ENCODE measurements around the gene LRTM2.

Gene LRTM2

DNA sequence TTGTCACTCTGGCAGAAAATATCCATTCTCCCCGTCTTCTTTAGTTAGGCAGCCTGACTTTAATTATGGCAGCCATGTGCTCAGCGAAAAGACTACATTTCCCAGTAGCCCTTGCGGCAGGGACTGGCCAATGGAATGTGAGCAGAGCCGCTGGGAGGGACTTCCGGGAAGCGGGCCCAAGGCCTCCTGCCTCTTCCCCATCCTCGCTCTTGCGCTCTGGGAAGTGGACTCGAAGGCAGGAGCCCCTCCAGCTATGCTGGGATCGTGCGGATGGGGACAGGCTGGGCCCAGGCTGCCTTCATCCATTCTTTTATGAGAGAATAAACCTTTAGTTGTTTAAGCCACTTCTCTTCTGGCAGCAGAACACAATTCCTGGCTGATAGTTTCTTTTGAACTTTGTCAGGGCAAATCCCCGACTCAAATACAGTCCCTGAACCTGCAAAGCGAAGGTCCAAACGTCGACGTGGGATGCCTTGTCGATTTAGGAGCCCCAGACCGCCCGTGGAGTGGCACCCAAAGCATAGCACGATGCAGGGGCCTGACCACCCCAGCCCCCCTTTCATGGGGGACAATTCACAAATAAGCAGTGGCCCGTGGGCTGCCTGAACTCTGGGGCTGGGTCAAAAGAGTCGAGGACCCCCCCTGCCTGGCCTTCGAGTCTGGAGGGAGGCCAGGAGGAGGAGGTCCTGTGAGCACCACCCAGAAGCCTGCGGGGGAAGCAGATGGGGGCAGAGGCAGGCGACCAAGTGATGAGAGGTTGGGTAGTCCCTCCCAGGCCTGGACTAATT, 15.6 kb upstream of the LRTM2 start:
- TF ChIP-seq, protein P1, sequence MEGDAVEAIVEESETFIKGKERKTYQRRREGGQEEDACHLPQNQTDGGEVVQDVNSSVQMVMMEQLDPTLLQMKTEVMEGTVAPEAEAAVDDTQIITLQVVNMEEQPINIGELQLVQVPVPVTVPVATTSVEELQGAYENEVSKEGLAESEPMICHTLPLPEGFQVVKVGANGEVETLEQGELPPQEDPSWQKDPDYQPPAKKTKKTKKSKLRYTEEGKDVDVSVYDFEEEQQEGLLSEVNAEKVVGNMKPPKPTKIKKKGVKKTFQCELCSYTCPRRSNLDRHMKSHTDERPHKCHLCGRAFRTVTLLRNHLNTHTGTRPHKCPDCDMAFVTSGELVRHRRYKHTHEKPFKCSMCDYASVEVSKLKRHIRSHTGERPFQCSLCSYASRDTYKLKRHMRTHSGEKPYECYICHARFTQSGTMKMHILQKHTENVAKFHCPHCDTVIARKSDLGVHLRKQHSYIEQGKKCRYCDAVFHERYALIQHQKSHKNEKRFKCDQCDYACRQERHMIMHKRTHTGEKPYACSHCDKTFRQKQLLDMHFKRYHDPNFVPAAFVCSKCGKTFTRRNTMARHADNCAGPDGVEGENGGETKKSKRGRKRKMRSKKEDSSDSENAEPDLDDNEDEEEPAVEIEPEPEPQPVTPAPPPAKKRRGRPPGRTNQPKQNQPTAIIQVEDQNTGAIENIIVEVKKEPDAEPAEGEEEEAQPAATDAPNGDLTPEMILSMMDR (IDR thresholded peaks at IDR 0.05) = no peak
- peaks cover 4 to 6% of the 10 kb centered on the region in 2 experiments for H3K4me1 ChIP-seq (ENCODE audit: control insufficient read depth in 1 of 2, insufficient read depth in 1 of 2, low read depth in 1 of 2, low read length in 1 of 2)
- H3K4me3 ChIP-seq (ENCODE audit: low read depth in 1 of 2, low read length in 1 of 2) = peak overlapping the region; percentile 13 to 24
- peak overlapping the region; percentile 51 for H3K27ac ChIP-seq
- H3K36me3 ChIP-seq = no peaks in the 10 kb centered on the region
- no peaks in the 10 kb centered on the region for H3K9me3 ChIP-seq
- H3K27me3 ChIP-seq = no peaks in the 10 kb centered on the region

DNA sequence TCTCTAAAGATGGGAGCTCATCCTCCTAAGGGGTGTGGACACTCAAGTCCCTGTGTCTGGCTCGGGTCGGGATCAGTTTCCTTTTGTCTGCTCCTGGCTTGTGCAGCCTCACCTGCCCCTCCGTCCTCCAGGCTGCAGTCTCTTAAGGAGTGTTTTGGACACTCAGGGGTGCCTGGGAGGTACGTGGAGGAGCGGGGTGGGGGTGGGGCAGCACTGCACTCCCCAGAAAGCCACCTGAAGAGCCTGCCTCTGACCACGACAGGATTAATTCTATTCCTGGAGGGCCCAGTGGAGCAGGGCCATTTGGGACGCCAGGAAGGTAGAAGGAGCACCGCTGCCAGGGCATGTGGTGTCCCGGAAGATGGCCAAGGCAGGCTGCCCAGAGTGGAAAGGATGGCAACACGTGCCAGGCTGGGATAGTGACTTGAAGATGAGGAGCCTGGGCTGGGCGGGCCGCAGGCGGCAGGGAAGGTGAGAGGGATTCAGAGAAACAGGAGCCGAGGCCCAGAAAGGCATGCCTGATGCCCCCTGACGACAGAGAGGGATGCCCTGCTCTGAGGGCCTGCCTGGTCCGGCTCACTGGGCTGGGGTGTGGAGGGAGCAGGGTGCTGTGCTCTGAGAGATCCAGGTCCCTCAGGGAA, 14.8 kb upstream of the LRTM2 start:
- TF ChIP-seq, protein P1 (IDR thresholded peaks at IDR 0.05) = no peak
- Histone ChIP-seq H3K4me1 (ENCODE audit: control insufficient read depth in 1 of 2, insufficient read depth in 1 of 2, low read depth in 1 of 2, low read length in 1 of 2) (peaks cover 4 to 6% of the 10 kb centered on the region in 2 experiments), H3K27ac (no peak overlapping the region), H3K36me3 (no peaks in the 10 kb centered on the region), H3K4me3 (ENCODE audit: low read depth in 1 of 2, low read length in 1 of 2) (no peak overlapping the region), H3K27me3 (no peaks in the 10 kb centered on the region), H3K9me3 (no peaks in the 10 kb centered on the region)

DNA sequence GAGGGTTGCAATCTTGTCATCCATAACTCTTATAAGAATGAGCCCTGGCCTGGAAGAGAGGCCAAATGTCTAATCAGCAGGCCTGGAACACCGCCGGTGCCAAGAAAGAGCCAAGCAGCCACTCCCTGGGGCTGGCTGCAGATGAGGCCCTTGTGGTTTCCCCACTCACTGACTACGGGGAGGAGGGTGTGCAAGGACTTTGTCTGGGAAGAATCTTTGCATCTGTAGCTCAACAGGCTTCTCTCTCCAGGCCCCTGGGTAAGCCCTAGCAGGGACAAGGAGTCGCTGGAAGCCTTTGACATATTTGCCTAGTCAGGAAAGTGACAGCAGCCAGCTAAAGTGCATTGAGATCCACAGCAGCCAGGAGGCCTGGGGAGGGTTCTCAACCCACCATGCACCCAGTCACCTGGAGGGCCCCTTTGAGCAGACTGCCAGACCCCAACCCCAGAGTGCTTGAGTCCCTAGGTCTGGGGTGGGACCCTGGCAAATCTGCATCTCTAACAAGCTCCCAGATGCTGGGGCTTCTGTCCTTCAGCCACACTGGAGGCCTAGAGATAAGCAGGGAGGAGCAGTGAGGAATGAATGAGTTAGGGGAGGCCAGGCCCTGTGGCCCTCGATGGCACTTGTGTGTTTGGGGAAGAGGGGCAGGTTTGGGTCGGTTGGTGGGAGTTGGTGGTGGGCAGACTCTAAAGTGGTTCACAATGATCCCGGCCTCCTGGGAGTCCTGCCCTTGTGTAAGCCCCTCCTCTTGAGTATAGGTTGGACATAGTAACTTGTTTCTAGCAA, 13.9 kb upstream of the LRTM2 start:
- Histone ChIP-seq H3K4me1 (ENCODE audit: control insufficient read depth in 1 of 2, insufficient read depth in 1 of 2, low read depth in 1 of 2, low read length in 1 of 2) (peaks cover 11 to 12% of the 10 kb centered on the region in 2 experiments), H3K36me3 (no peaks in the 10 kb centered on the region), H3K9me3 (no peaks in the 10 kb centered on the region), H3K4me3 (ENCODE audit: low read depth in 1 of 2, low read length in 1 of 2) (no peak overlapping the region), H3K27ac (no peak overlapping the region), H3K27me3 (no peaks in the 10 kb centered on the region)
- TF ChIP-seq, protein P1 (IDR thresholded peaks at IDR 0.05) = no peak

DNA sequence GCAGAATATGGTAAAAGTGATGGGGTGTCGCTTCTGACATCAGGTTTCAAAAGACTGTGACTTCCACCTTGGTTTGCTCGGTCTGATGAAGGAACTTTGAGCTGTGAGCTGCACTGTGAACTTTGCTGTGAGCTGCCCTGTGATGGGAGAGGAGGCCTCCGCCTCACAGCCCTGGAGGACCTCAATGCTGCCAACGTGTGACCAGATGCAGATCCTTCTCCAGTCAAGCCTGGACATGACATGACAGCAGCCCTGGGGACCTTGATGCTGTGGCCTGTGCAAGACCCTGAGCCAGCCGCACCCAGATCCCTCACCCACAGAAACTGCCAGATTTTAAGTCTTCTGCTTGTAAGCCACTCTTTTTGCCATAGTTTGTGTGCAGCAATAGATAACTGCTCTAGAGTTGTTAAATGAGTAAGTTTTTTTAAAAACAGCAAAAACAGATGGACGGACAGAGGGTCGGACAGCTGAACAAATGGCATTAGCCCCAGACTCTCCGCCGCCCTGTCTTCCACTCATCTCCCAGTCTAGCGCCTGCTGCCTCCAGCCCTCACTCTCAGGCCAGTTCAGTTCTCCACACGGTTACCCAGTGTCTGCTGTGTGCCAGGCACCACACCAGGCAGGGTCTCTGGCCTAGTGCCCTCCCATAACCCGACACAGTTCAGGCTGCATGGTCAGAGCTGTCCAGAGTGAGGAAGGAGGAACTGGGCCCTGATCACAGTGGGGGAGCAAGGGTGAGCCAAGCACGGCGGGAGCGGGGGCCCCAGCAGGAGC, 13.1 kb upstream of the LRTM2 start:
- no peaks in the 10 kb centered on the region for H3K36me3 ChIP-seq
- H3K27ac ChIP-seq = no peak overlapping the region
- no peaks in the 10 kb centered on the region for H3K9me3 ChIP-seq
- H3K4me3 ChIP-seq (ENCODE audit: low read depth in 1 of 2, low read length in 1 of 2) = no peak overlapping the region
- peaks cover 19 to 20% of the 10 kb centered on the region in 2 experiments for H3K4me1 ChIP-seq (ENCODE audit: control insufficient read depth in 1 of 2, insufficient read depth in 1 of 2, low read depth in 1 of 2, low read length in 1 of 2)
- H3K27me3 ChIP-seq = no peaks in the 10 kb centered on the region
- TF ChIP-seq, protein P1 (IDR thresholded peaks at IDR 0.05) = no peak
